ENCODE measurements around the gene FAM184A.

The FAM184A gene

GRCh38 chr6:118968416-118968815 is 110.0 kb downstream of the FAM184A start:
- DNase-seq (ENCODE audit: low read depth): peak; percentile 50
- peak; percentile 26 for TF ChIP-seq CTCF (IDR thresholded peaks at IDR 0.05; ENCODE audit: low read length, missing control alignments)
- H3K4me3 ChIP-seq (replicated peaks; ENCODE audit: low read depth, low read length): no peak overlapping the region

DNA sequence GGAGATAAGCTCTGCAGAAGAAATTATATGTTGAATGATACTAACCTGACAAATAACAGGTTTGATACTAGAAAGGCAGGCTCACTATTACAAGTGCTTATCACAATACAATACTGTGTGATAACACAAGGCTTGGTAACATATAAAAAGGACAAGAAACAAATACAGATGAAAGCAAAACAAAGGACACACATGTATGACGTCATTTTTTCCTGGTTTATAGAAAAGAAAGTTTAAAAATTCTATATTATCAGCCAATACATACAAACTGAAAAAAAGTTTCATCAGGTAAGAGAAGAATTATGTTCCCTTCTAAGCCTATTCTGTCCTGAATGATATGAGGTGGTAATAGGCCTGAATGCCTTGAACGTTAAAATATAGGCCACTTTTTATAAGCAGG is 111.2 kb downstream of the FAM184A start:
- no peak overlapping the region for H3K4me3 ChIP-seq (replicated peaks; ENCODE audit: low read depth, low read length)
- no peak for DNase-seq (ENCODE audit: low read depth)
- no peak for TF ChIP-seq CTCF (IDR thresholded peaks at IDR 0.05; ENCODE audit: low read length, missing control alignments)

DNA sequence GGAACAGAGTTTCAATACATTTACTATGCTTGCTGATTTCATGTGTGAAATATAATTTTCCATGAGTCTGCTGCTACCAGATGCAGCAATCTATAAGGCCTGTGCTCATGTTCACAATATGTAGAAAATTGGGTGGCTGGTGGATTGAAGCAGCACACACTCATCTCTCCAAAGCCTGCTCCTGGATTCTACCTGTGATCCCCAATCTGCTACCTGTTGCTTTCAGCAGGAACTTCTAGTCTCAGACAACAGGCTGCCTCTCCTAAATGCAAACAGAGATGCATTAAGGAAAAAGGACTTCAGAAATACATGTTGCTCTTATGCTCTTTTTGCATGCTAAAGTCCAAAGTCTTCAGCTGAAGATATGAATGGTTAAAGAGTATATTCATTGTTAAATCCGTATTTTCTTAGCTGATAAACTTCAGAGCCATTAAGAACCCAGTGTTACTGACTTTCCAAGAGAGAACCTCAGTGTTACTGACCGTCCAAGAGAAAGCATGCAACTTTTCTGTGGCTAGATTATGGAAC is 112.6 kb downstream of the FAM184A start:
- no peak for DNase-seq (ENCODE audit: low read depth)
- no peak for TF ChIP-seq CTCF (IDR thresholded peaks at IDR 0.05; ENCODE audit: low read length, missing control alignments)
- no peak overlapping the region for H3K4me3 ChIP-seq (replicated peaks; ENCODE audit: low read depth, low read length)

DNA sequence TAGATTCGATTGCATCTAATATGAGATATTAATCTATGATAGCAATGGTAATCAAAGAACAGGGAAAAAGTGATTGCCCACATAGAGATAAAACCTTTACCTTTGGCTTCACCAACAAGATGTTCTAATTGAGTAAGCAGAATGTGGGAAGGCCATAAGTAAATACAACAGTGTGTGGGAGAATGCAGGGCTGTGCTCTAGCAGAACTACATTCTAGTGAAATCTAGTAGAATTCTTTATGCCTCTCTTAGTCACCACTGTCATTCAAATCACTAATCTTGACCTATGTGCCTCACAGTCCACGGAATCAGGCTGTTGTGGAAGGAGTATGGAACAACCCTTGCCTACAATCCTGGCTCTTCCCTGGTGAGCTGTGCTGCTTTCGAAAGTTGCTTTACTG is 113.1 kb downstream of the FAM184A start:
- no peak overlapping the region for H3K4me3 ChIP-seq (replicated peaks; ENCODE audit: low read depth, low read length)
- no peak for TF ChIP-seq CTCF (IDR thresholded peaks at IDR 0.05; ENCODE audit: low read length, missing control alignments)
- peak; percentile 1 for DNase-seq (ENCODE audit: low read depth)

DNA sequence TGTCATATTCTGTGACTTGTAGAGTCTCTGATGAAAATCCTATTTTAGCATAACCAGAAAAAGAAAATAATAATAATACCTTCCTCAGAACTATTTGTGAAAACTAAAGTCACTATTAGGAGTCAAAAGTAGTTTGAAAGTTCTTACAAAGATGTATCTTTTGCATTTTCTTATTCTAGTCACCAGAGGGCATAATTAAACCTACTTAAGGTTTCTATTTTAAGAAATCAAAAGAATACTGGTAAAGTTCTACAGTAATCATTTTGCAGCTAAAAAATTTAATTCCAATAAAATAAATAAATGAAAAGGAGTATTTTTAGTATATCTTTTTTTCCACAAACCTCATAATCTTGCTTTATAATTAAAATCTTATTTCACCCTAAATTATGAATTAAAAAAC is 115.5 kb downstream of the FAM184A start:
- no peak overlapping the region for H3K4me3 ChIP-seq (replicated peaks; ENCODE audit: low read depth, low read length)
- peak; percentile 31 for DNase-seq (ENCODE audit: low read depth)
- peak; percentile 32 for TF ChIP-seq CTCF (IDR thresholded peaks at IDR 0.05; ENCODE audit: low read length, missing control alignments)

DNA sequence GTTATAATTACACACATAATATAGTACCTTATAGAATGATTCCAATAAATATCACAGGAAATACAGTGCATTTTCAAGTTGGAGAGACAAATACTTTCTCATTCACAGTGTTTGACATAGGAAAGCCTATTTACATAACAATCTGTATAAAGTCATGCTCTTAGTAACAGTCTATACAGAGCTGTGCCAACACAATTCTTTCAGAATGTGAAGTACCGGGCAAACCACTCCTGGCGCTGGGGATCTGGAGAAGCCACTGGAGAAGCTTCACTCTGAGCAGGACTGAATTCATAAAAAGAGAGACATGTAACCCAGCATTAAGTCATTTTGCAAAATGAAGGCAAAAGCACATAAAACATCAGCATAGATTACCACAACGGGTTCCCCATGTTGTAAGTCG is 118.6 kb downstream of the FAM184A start:
- no peak overlapping the region for H3K4me3 ChIP-seq (replicated peaks; ENCODE audit: low read depth, low read length)
- no peak for DNase-seq (ENCODE audit: low read depth)
- TF ChIP-seq CTCF (IDR thresholded peaks at IDR 0.05; ENCODE audit: low read length, missing control alignments): no peak

DNA sequence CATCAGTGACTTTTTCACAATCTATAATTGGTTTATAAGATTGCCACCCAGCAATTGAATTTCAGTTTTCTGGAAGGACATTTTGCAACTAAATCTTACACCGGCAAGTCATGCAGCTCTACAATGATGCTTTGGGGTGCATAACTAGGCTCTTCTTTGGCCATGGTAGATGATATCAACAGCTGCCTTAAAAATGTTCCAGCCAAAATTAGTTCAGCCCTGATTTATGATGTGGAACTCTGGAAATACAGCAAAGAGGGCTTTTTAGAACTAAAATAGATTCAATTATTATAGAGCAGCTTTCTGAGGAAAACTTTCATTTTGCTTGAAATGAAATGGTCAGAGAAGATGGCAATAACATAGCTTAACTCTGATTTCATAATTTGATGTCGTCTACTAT is 125.1 kb downstream of the FAM184A start:
- no peak for DNase-seq (ENCODE audit: low read depth)
- no peak overlapping the region for H3K4me3 ChIP-seq (replicated peaks; ENCODE audit: low read depth, low read length)
- TF ChIP-seq CTCF (IDR thresholded peaks at IDR 0.05; ENCODE audit: low read length, missing control alignments): no peak
